GM21576 (cell line): ENCODE results near the gene RAB11FIP3.
A peak's percentile ranks its signal among the peaks of the same experiment; 100 is the strongest.
"Not testable (repeated sequence)": the region's sequence is repeated elsewhere in the genome, so short reads cannot be mapped to it uniquely, and the experiment has no call there.

Source experiments
- ATAC-seq: cut with Tn5 transposase; IDR thresholded peaks from one replicate; pipeline ENCODE4 v1.9.1; 2021; ENCODE audit warnings: mild to moderate bottlenecking, moderate library complexity; ENCODE audit not compliant: unreplicated experiment

Gene RAB11FIP3

GRCh38 chr16:392450-393030 lies 32.9 kb upstream of the RAB11FIP3 start:
- ATAC-seq: no peak

DNA sequence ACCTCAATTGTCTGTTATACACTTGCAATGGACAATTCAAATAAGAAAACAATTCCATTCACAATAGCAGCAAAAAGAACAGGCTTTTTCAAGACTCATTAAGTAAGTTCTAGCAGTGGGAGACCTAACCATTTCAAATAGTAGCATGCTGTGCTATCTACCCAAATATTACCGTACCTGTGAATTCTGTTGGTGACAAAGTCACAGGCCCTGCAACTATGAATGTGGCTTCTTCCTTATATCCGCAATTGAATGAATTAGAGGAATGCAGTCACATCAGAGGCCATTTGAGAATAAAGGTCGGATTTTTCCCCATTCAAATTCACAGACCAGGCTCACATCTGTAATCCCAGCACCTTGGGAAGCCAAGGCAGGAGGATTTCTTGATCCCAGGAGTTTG lies 29.2 kb upstream of the RAB11FIP3 start:
- ATAC-seq: no peak

GRCh38 chr16:396605-397004 lies 28.8 kb upstream of the RAB11FIP3 start:
- no peak for ATAC-seq

DNA sequence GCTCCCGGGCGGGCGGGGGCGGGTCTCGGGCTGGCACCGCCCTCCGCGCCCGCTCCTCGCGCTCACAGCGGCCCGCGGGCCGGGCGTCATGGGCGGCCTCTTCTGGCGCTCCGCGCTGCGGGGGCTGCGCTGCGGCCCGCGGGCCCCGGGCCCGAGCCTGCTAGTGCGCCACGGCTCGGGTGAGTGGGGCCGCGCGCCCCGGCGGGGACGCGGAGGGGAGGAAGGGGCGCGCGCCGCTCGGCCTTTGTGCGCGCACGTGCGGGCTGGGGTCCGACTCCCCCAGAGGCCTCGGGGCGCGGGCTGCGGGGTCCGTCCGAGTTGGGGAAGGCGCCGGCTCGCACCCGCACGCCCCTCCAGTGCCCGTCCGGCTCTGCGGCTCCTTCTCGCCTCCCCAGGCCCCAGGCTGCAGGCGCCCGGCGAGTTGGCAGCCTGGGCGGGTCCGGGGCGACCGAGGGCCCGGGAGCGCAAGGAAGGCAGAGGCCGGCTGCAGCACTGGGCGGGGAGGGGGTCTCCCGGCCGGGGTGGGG lies 28.3 kb upstream of the RAB11FIP3 start, which contains the start of gene NME4:
NME4 (plus strand) TSS at position 65 of the 527 bp plus-strand sequence; CDS start at position 89, 24 bp downstream.
- ATAC-seq: no peak

GRCh38 chr16:397736-398332 lies 27.6 kb upstream of the RAB11FIP3 start:
- ATAC-seq: no peak

GRCh38 chr16:398561-399339 lies 26.7 kb upstream of the RAB11FIP3 start:
- ATAC-seq: no peak

DNA sequence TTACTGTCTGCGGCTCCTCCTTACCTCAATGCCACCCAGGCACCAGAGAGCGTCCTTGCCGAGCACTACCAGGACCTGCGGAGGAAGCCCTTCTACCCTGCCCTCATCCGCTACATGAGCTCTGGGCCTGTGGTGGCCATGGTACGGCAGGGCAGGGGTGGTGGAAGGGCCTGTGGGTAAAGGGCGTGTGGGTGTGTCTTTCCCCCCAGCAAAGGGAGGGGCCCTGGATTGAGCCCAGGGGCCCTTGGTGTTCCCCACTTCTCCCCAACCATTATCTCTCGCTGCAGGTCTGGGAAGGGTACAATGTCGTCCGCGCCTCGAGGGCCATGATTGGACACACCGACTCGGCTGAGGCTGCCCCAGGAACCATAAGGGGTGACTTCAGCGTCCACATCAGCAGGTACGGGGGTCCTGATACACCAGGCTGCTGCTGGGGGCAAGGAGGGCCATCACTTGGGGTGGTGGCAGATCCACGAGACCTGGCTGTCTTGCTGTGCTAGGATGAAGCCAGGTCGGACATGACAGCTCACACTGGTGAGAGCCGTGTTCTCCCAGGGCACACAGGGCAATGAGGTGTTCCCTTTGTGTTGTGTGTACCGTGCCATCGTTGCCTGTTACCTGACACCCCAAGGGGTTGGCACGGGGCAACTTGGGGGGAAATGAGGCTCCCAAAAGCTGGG lies 26.0 kb upstream of the RAB11FIP3 start:
- no peak for ATAC-seq

DNA sequence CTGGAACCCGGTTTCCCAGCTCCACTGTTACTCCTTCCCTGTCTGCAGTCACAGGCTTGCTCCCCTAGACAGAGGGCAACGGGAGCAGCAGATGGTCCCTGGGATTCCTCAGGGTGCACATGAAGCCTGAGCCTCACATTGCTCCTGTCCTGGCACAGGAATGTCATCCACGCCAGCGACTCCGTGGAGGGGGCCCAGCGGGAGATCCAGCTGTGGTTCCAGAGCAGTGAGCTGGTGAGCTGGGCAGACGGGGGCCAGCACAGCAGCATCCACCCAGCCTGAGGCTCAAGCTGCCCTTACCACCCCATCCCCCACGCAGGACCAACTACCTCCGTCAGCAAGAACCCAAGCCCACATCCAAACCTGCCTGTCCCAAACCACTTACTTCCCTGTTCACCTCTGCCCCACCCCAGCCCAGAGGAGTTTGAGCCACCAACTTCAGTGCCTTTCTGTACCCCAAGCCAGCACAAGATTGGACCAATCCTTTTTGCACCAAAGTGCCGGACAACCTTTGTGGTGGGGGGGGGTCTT lies 25.3 kb upstream of the RAB11FIP3 start:
- no peak for ATAC-seq

- peak; percentile 38 for ATAC-seq
Measured at GRCh38 chr16:401468-402348, 23.7 kb upstream of the RAB11FIP3 start, which contains the start of gene DECR2. Gene DECR2, plus strand, starts transcription at chr16:401885. Its CDS starts 79 bp downstream, at chr16:401964.

GRCh38 chr16:404971-405486 lies 20.4 kb upstream of the RAB11FIP3 start:
- ATAC-seq: no peak

DNA sequence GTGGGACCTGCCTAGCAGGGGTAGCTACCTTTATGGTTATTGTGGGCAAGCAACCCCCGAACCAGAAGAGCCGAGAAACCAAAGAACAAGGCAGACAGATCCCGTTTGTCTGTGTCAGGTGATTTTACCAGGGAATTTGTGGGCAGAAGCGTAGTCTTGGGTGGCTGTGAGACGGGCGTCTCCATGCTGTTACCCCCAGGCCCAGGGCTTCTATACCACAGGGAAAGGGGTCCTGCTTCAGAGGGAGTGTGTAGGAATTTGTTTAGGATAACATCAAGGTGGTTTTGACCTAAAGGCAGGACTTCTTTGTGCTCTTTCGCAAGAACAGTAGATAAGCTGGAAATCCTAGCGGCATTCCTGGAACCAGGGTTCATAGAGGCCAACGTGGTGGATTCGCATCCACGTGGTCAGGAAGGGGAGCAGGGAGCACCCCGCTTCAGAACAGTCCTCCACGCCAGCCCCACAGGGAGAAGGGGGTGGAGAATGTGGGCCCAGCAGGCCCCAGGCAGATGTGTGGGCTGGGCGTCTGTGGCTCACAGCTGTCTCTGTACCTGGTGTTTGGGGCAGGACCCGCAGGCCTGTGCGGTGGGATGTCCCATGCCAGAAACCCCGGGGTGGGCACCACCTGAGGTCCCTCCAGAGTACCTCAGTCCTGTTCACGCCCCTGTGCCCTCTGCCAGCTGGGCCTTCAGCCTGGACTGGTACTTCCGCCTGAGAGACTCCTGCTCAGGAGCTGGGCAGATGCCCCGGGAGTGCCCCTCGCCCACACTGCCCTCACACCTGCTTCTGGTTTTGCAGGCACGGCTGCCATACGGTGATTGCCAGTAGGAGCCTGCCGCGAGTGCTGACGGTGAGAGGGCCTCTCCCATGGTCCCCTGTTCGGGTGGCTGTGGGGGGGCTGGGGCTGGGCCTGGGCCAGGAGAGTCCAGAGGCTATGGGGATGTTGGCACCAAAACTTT lies 19.6 kb upstream of the RAB11FIP3 start:
- no peak for ATAC-seq

DNA sequence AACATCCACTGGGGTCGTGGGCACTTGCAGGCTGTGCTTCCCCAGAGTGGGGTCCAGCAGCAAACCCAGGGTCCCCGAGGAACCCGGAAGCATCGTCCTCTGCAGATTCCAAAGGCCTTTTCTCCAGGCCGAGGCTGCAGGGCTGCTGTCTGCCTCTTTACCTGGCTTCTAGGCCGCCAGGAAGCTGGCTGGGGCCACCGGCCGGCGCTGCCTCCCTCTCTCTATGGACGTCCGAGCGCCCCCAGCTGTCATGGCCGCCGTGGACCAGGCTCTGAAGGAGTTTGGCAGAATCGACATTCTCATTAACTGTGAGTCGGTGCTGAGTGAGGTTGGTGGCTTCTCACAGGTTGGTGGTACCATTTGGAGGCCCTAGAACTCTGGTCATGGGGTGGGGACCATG lies 18.2 kb upstream of the RAB11FIP3 start:
- ATAC-seq: no peak

DNA sequence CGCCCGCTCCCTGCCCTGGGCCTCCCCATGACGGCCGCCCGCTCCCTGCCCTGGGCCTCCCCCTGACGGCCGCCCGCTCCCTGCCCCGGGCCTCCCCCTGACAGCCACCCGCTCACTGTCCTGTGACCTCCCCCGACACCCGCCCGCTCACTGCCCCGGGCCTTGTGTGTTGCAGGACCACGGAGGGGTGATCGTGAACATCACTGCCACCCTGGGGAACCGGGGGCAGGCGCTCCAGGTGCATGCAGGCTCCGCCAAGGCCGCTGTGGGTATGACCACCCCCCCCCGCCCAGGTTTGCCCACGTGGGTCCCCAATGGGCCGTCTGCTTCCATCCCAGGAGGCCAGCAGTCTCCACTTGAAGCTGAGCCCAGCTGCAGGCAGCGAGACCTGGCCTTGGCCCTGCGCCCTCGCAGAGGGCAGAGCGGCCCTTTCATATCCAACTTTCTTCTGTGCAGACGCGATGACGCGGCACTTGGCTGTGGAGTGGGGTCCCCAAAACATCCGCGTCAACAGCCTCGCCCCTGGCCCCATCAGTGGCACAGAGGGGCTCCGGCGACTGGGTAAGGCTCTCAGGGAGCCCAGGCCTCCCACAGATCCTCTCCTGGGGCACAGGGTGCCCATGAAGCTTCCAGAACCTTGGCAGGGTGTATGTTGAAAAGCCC lies 14.8 kb upstream of the RAB11FIP3 start:
- ATAC-seq: no peak

DNA sequence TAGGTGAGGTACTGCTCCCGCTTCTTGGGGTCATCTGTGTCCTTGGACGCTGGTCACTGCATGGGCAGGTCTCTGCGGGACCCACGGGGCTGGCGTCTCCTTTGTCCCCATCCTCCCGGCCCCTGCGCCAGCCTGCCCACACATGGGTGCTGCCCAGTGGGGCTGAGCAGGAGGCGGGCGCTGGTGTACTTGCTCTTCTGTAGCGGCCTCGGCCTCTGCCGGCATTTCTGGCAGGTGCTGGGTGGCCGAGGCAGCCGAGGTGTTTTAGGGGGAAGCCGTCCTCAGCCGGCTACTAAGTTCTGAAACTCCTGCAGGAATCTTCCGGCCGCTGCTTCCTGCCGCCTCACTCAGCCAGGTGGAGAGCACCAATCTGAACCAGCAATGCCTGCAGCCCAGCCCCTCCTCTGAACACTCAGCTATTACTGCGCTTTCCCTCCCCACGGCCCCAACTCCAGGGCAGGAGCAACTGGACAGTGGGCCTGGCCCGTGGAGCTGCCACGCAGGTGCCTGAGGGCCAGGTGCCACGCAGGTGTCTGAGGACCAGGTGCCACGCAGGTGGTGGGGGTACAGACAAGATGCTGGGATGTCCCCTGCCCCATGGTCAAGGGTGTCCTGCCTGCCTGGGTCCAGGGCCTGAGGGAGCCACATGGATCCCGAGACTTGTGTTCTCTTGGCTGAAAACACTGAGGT lies 13.7 kb upstream of the RAB11FIP3 start:
- ATAC-seq: no peak

DNA sequence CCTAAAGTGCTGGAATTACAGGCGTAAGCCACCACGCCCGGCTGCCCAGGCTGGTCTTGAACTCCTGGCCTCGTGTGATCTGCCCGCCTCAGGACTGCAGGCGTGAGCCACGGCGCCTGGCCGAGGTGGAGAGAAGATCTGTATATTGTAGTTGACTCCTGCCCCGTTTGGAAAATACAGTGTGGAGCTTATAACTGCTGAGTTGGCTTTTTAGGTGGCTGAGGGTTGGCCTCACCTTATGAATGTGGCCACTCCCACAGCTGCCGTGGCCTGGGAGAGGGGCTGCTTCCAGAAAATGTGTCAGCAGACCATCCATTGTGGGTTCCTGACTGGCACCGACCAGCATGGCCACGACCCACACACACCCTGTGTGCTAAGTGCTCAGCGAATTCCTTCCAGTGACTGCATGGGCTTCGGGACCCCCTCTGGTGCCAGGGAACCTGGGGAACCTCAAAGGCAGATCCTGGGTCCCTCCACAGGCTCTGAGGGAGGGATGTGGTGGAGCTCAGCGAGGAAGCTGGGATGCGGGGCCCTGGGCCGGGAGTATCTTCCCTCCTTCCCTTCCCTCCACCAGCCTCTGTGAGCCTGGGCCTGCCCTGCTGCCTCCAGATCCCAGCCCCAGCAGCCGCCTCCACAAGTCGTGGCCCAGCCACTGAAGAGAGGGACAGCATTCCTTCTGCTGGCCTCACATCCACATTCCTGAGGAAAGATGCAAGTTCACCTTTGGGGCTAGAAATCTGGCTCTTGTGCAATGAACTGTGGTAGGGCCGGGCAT lies 10.9 kb upstream of the RAB11FIP3 start:
- no peak for ATAC-seq

DNA sequence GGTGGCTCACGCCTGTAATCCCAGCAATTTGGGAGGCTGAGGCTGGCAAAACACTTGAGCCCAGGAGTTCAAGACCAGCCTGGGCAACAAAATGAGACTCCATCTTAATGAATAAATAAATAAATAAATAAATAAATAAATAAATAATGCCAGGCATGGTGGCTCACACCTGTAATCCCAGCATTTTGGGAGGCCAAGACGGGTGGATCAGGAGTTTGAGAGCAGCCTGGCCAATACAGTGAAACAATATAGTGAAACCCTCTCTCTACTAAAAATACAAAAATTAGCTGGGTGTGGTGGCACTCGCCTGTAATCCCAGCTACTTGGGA lies 10.3 kb upstream of the RAB11FIP3 start:
- not testable (repeated sequence) for ATAC-seq

- not testable (repeated sequence) for ATAC-seq
Measured at GRCh38 chr16:422179-422578, 3.3 kb upstream of the RAB11FIP3 start.
